ENCODE measurements around the gene SERTAD2.

GRCh38 chr2:64637931-64638330, 15.8 kb downstream of the SERTAD2 start:
- no peak for TF ChIP-seq CTCF (conservative IDR thresholded peaks at IDR 0.05)
- no peak for TF ChIP-seq ZFX (IDR thresholded peaks at IDR 0.05)

Measured in C4-2B (cell line).